Stimulated activated CD4-positive, alpha-beta T cell treated with anti-CD3 and anti-CD28 coated beads, Interleukin-4, amount 100 ng/mL, for 1 hour (primary cell): ENCODE data around the gene NAMPT.
"Not testable (repeated sequence)": the region's sequence is repeated elsewhere in the genome, so short reads cannot be mapped to it uniquely, and the experiment has no call there.

Source experiments
- DNase-seq: peaks from one replicate; pipeline ENCODE4 v3.0.0-alpha.2; 2020

Gene NAMPT

DNA sequence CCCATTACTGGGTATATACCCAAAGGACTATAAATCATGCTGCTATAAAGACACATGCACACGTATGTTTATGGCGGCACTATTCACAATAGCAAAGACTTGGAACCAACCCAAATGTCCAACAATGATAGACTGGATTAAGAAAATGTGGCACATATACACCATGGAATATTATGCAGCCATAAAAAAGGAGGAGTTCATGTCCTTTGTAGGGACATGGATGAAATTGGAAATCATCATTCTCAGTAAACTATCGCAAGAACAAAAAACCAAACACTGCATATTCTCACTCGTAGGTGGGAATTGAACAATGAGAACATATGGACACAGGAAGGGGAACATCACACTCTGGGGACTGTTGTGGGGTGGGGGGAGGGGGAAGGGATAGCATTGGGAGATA, 13.8 kb upstream of the NAMPT start:
- not testable (repeated sequence) for DNase-seq

DNA sequence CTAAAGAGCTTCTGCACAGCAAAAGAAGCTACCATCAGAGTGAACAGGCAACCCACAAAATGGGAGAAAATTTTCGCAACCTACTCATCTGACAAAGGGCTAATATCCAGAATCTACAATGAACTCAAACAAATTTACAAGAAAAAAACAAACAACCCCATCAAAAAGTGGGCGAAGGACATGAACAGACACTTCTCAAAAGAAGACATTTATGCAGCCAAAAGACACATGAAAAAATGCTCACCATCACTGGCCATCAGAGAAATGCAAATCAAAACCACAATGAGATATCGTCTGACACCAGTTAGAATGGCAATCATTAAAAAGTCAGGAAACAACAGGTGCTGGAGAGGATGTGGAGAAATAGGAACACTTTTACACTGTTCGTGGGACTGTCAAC, 13.4 kb upstream of the NAMPT start:
- not testable (repeated sequence) for DNase-seq

DNA sequence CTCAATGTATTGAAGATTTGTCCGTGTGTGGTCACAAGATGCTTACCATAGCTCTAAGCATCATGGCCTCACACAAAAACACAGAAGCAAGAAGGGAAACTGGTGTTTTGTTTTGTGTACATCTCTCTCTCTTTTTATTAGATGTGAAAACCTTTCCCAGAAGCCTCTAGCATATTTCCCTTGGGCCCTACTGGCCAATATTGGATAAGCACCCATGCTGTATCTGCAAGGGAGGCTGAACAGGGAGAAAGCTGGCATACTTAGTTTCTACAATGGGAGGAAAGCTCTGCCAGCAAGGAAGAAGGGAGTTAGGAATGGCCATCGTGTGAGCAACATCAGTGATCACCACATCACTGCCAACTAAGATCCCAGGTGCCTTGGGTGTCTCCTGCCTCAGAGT, 9.6 kb upstream of the NAMPT start:
- no peak for DNase-seq

DNA sequence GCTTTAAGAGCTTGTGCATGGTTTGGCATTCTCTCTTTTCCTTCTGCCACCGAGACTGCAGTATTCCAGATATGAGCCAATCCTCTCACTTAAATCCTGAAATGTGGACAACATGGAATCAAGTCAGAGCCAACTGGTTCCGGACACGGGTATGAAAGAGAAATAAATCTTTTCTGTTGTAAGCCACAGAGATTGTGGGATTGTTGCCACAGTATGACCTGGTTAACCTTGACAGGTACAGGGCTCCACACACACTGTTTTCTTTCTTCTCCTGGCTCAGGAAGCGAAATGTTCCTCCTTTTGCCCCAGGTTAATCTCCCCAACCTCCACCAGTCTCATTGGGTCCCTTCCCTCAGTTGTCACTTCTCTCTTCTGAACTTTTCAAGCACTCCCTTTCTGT, 6.5 kb upstream of the NAMPT start:
- DNase-seq = no peak

DNA sequence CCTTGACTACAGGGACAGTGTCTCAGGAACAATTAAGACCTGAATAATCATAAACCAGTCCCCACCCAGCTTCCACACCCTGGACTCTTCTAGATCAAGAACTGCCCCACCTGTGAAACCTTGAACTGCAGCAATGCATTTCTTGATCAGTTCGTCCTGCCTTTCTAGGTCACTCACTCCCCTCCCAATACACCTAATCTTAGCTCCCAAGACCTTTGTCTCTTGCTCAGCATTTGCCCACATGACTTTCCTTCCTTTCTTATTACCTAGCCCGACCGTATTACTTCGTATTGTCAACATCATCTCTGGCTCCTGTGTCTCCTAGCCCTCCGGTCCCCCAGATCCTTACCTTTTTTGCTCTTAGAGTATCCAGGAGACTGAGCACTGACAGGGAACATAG, 5.5 kb upstream of the NAMPT start:
- DNase-seq = no peak

DNA sequence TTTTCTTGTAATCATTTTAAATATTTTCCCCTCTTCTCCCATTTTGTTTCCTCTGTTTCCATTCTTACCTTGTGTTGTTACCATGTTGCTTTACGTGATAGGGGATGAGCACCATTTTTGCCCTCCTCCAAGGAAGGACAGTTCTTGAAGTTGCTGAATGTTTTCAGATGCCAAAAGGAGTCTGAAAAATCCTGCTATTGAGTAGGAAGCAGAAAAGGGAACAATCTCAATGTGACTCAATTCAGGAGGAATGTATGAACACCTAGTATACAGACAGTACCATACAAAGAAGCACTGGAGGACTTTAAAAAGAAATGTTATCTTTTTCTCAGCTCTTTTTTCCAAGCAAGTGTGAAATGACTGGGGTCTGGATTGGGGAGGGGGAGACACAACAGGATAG, 5.1 kb upstream of the NAMPT start:
- no peak for DNase-seq

DNA sequence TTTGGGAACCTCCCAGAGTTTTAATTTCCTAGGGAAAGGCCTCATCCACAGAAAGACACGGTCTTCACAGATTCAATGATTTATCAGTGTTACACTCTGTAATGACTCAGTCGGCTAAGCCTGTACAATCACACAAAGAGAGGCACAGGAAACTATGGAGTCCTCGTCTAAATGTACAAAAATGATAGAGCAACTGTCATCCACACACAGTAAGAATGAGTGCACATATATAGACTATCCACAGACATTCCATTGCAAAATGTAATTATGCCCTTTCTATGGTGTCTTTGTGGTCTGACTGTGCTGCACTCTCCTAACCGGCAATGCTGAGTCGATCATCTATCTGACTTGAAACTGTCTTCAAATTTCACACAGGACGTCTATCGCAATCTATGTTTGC, 3.5 kb upstream of the NAMPT start:
- no peak for DNase-seq

DNA sequence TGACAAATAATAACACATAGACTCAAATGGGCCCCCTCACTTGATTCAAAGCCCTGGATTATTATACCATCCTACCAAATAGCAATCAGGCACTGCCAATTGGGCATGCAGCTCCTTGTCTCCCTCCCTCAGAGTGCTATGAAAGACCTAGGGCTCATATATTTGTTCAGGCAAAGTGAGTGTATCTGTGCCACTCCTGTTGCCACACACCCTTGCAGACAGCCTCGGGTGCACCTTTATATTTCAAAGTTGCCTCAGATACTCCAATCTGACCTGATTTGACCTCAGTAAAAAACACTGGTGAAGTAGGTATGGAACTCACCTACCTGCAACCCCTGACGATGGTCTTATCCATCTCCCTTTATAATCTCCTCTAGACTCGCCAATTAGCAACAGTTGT, 3.0 kb upstream of the NAMPT start:
- DNase-seq = no peak

DNA sequence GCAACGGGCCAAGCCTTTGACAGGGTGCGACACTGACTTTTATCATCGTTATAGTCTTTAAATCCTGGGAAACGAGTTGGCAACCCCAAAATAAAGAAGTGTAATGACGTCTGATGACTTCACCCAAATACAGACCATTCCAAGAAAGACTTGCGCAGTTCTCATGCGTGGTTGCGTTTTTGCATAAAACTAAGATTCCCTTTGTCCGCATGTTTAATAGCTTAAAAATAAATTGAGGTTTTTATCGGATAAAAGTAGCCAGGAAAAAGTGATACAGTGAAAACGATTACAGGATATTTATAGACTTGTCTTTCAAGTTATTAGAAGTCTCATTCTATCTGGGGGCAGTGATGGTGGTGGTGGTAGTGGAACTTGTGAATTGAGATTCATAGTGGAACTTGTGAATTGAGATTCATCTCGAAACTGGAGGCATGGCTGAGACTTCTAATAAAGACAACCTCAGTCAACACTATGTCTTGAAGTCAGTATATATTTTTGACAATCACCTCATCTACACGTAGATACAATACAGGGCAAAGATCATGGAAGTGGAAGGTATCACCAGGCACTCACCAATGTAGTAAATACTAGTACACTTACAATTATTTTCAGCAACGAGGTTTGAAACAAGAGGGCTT, 1.2 kb upstream of the NAMPT start:
- DNase-seq = no peak

DNA sequence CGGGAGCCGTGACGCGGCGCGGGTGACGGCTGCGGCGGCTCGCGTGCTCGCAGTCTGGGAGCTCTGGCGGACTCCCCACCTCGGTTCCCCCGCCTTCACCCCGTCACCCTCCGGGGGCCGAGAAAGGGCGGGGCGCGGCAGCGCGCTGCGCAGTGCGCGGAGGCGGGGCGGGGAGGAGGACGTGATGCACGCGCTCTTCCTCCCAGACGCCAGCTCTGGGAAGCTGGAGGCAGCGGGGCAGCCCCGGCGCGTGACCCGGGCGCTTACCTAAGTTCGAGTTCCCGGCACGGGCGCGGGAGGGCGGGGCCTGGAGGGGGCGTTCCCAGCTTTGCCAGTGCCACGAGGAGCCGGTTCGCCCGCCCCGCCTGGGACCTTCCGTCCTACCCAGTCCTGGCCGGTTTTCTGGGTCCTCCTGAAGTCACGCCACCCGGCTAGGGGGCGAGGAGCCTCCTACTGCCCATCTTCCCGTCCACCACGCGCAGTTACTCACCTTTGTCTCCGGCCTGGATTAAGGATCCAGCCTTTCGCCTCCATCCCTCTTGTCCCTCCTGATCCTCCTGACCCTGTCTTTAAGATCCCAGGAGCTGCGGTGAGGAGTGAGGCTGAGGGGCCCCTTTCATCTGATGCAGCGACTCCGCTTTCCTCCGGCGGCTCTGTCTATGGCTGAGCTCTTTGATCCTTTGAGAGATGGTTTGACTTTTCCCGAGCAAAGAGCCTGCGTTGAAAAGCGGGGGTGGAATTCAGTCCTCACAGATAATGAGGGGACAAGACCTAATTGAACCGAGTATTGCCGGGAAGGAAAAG, 470 bp upstream of the NAMPT start:
- peak; percentile 100 for DNase-seq

DNA sequence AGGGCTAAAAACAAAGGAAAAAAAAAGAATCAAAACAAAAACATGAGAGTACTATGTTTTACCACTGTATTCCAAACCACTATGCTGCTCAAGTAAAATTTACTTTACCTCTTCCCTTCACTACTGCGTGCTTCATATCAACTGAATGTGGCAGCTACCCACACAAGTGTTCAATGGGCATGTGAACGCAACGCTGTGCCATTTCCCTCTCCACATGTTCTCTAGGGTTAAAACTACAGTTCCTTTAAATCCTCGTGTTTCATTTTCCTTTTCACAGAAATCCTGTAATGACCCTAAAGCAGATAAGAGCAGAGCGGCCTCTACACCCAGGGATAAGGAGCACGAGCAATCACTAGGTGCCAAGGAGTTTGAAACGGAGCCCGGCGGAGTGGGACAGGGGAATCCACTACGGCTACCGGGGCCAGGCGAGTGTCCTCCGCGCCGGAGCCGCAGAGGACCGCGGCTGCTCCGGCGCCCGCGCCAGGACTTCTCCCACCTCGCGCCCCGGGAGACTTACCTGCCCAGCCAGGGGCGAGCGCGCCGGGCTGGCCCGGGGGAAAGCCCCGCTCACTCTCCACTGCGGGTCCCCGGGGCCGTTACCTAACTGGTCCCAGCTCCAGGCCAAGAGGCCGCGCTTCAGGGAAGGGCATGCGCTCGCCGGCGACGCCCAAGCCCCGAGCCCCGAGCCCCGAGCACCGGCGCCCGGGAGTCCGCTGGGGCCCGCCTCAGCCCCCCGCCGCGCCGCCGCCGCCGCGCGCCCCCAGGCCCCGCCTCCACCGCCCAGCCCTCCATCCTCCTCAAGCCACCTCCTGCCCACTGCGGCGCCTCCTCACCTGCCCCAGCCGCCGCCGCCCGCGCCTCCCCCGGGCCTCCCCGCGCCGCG, 711 bp downstream of the NAMPT start:
- DNase-seq = peak; percentile 53

DNA sequence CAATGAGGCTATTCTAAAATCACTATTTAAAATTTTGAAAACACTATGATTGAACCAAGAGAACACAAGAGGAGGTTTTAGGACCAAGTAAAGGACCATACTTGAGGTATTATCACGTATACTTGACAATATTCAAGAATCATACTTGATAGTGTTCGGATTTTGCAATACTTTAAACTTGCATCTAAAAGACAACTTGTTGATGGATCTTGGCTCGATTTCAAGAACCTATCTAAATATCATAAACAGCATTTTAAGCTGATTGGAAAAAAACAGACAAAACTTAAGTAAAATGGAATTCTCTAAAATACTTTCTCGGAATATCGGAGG, 1.3 kb downstream of the NAMPT start:
- no peak for DNase-seq

DNA sequence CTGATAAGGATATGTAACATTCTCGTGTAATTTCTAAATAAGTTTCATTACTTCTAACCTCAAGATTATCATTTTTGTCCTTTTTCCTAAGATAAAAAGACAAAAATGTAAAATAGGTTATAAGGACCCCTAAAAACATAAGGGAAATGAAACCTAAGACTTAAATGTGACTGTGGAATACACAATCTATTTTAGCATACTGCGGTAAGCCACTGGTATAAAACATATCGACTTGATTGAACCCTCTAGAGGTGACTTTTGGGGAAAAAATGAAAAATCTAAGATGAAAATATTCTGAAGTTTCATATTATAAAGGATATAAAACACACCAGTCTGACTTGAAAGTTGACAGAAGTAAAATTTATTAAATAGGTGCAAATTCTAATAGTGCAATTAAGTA, 1.9 kb downstream of the NAMPT start:
- no peak for DNase-seq

DNA sequence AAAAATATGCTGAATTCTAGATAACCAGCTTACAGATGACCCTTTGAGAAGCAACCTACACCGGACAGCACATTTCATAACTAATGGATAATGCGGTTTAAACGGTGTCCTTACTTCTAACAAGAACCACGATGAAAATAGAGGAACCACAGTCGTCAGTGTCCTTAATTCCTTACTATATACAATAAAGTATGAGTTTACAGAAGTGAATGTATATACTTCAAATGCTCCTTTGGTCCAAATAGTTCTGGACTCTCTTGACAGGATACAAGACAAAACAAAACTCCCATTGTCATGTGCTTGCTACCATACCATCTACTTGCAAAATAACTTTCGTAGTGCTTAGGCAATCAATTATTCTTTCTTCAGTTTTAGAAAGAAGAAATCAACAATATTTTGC, 2.4 kb downstream of the NAMPT start:
- DNase-seq = no peak

DNA sequence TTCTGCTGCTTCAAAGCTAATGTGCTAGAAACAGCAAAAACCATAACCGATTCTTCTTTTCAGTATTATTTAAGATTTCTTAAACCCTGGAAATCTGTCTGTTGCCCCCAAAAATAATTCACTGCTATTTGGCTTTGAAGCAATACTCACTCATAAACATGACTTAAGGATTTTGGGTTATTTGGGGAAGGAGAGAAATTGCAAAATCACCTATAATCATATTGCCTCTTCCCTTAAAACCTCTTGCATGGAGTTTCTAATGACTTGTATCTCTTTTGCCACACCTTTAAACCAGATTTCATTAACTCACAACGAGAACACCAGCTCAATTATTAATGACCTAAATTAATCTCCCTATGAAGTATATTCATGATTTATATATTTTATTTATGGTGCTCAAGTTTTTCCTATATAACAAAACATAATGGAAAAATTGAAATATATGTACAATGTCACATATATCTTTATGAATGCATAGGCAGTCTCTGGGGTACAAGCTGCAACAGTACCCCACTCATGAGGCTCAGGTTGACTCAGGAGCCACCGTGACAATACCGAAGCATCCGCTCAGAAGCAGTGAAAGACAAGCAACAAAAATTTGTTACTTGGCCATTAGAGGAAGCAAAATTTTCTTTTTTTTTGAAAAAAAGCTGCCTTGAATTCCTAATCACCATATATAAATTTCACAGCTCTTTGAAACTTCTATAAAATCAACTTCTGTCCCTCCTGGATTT, 3.0 kb downstream of the NAMPT start:
- DNase-seq = no peak

DNA sequence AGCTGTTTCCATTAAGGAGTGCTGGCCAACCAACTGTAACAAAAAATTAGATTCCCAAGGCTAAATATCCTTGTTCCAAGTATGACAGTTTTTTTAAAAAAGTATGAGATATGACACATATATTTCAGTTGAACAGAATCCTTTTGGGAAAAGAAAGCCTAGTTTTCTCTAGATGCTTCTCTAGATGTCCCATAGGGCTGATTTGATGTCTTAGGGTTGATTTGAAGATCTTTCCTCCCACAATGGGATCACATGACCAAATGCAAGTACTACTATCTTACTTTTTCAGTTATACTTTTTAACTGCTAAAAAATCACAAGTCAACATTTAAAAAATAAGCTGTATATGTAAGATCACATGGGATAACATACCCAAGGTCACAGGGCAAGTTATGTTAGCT, 3.7 kb downstream of the NAMPT start:
- no peak for DNase-seq

DNA sequence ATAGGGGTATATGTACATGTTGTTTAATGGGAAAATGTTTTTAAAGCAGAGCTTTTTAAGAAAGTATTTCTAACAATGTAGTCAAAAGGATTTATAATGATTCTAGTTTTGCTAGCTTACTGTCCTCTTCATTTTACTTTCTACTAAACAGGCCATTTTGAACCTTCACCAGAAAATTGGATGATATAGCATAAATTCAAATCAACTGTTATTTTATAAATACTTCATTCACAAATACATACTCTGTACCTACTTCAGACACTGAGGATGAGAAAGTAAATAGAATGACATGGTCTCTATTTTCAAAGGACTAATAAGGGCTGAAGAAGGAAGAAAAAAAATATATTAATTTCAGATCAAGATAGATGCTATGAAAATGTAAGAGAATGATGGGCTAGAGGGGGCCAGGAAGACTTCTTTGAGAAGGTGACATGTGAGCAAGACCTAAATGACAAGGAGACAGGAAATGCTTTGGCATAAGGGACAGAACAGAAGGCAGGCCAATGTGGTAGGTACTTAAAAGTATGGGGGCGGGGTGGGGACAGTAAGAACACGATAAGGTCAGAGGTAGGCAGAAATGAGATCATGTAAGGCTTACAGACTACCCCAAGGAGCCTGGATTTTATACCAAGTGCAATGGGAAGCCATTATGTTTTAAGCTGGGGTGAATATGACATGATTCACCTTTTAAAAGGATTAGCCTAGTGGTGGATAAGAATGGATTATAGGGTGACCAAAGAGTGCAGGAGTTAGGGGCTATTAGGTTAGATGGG, 5.2 kb downstream of the NAMPT start:
- no peak for DNase-seq

DNA sequence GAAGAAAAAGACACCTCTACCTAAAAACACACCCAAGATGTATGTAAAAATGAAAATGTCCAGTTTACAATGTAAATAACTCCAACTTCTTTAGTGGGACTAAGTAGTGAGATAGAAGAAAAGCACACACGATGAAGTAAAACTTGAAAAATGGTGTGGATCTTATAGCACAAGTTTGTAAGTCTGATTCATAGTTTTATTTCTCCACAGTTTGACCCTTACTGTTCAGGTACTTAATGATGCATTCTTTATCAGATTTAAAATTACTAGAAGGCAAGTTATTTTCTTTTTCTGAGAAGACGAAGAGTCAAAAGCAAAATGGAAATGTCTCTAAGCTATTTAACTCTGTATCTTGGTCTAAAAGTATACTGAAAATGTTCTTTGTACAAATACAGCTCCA, 6.1 kb downstream of the NAMPT start:
- DNase-seq = no peak

DNA sequence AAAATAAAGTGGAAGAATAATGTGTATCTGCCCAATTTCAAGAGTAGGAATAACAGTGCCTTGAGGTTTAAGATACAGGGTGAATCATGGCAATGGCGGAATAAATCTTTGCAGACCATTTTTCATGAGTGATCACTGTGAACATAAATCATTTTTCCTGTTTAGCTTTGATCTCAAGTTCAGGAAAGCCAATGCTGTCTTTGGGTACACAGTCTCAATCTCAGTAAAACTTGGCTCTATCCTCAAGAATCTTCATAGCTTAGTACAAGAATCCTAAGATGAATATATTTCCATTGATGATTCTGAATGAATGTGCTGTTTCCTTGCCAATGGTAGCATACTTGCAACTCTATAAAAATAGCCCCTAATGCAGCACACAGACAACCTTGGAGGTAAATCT, 6.8 kb downstream of the NAMPT start:
- DNase-seq = no peak

DNA sequence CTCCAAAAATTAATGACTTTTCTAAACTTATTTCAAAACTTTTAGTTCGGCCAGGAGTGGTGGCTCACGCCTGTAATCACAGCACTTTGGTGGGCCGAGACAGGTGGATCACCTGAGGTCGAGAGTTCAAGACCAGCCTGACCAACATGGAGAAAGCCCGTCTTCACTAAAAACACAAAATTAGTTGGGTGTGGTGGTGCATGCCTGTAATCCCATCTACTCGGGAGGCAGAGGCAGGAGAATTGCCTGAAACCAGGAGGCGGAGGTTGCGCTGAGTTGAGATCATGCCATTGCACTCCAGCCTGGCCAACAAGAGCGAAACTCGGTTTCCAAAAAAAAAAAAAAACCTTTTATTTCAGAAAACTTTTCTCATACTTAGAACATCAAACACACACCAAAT, 8.3 kb downstream of the NAMPT start:
- no peak for DNase-seq

DNA sequence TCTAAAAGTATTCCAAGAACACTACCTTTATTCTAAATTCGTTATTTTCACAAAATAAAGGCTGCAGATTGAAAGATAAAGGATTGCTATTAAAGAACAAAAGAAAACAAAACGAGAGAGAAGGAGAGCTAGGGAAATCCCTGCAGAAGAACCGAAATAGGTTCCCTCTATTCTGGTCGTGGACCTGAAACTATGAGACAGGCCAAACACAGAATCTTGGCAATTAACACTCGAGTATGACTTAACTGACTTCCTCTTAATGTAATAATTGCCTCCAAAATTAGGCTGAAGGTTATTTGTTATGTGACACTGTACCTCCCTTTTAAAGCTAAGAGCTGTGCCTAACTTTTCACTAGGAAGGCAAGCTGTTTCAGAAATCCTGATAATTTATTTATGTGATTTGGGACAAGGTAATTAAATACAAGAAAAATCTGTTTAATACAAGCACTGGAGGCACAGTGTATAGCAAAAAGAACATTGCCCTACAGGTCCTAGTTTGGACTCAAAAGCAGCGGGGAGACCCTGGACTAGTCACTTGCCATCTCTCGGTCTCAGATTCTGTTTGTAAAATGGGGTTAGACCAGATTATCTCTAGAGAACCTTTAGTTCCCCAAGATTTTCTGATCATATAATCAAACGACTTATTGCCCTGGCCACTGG, 11.6 kb downstream of the NAMPT start:
- DNase-seq = no peak
